ENCODE data around the gene COX6B2. TPM values are rescaled to one million over a fixed set of nuclear protein-coding genes. Genes with fewer than 3 reads are reported as not detected.

The COX6B2 gene
- total and polyA plus RNA-seq, 12 donors, result not detected

DNA sequence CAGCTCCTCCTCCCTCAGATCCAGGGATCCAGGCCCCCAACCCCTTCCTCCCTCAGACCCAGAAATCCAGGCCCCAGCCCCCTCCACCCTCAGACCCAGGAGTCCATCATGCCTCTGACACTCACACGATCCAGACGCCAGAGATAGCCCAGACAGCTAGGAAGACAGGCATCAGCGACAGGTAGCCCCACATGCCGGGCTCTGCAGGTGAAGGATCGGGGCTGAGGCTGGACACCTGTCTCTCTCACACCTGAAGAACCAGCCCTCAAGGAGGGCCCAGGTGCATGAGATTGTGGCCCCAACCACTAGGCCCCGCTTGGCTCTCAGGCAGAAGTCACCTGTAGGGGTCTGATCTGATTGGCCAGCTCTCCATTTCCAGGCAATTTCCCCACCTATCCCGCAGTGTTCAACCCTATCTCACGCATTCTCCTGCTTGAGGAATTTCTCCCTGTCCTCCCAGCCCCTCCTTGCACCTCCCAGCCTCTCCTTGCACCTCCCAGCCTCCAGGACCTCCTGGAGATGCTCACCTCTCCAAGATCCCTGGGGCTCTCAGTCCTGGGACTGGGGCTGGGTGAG is 33.6 kb downstream of the COX6B2 start:
- TF ChIP-seq, protein P1, sequence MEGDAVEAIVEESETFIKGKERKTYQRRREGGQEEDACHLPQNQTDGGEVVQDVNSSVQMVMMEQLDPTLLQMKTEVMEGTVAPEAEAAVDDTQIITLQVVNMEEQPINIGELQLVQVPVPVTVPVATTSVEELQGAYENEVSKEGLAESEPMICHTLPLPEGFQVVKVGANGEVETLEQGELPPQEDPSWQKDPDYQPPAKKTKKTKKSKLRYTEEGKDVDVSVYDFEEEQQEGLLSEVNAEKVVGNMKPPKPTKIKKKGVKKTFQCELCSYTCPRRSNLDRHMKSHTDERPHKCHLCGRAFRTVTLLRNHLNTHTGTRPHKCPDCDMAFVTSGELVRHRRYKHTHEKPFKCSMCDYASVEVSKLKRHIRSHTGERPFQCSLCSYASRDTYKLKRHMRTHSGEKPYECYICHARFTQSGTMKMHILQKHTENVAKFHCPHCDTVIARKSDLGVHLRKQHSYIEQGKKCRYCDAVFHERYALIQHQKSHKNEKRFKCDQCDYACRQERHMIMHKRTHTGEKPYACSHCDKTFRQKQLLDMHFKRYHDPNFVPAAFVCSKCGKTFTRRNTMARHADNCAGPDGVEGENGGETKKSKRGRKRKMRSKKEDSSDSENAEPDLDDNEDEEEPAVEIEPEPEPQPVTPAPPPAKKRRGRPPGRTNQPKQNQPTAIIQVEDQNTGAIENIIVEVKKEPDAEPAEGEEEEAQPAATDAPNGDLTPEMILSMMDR (IDR thresholded peaks at IDR 0.05), result no peak
- intact Hi-C loops (cut with DNase I), result loop anchor here in 1 of 10 donors (5.0 kb wide), 1 partner anchor 41 kb away; the partner anchor contains the start of gene GARIN5B
- no peak overlapping the region for H3K27ac ChIP-seq
- DNase-seq (no peak), ATAC-seq (no peak)
- no peak overlapping the region for H3K4me3 ChIP-seq
- WGBS, 2 donors, result 75 to 86% methylated on average over 8 of the region's 8 CpGs
- no peaks in the 10 kb centered on the region for H3K9me3 ChIP-seq
- H3K36me3 ChIP-seq, result peaks cover 0 to 22% (median 0%) of the 10 kb centered on the region in 9 donors
- H3K27me3 ChIP-seq, result peaks cover 0 to 18% (median 0%) of the 10 kb centered on the region in 7 donors
- H3K4me1 ChIP-seq, result peaks cover 0 to 9% (median 0%) of the 10 kb centered on the region in 9 donors

DNA sequence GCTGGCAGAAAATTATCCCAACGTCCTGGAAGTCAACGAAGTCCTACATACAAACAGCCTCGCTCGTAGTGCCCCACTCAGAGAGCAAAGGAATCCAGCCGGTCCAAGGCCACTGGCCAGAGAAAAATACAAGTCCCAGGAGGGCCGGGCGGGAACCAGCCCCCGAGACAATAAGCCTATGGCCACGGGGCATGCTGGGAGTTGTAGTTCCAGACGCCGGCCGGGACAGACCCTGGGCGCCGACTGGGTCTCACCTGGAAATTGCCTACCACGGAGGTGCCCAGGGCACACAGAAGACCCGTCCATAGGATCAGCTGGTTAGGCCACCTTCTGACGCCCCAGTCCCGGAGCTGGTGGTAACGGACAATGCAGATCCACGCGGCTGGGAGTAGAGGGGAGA is 34.7 kb downstream of the COX6B2 start:
- H3K4me3 ChIP-seq, result no peak overlapping the region
- H3K4me1 ChIP-seq, result peaks cover 0 to 9% (median 0%) of the 10 kb centered on the region in 9 donors
- intact Hi-C loops (cut with DNase I), result loop anchor here in 1 of 10 donors (5.0 kb wide), 1 partner anchor 43 kb away; the partner anchor contains the start of gene GARIN5B
- no peaks in the 10 kb centered on the region for H3K9me3 ChIP-seq
- H3K27me3 ChIP-seq, result peaks cover 0 to 14% (median 0%) of the 10 kb centered on the region in 7 donors
- no peak overlapping the region for H3K27ac ChIP-seq
- TF ChIP-seq, protein P1 (IDR thresholded peaks at IDR 0.05), result no peak
- peak; percentile 44 to 55 for DNase-seq
- H3K36me3 ChIP-seq, result peaks cover 0 to 27% (median 0%) of the 10 kb centered on the region in 9 donors
- WGBS, 2 donors, result 9 to 16% methylated on average over 21 of the region's 21 CpGs
- peak; percentile 38 to 89 (median 72) for ATAC-seq

DNA sequence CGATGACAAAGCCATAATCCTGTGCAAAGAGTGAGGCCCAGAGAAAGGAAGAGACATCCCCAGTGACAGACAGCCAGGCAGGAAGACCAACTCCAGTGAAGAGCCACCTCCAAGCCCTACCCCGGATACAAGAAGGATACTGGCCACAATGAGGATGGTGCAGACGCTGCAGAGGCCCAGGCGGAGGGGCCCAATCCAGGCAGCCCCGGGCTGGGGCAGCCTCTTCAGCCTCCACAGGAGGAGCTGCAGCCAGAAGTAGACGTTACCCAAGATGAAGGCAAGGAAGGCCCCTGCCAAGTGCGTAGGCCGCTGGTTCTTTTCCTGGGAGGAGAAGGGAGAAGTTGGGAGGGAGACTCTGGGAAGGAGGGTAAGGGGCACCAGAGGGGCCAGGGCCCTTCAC is 37.9 kb downstream of the COX6B2 start:
- TF ChIP-seq, protein P1 (IDR thresholded peaks at IDR 0.05), result no peak
- no peak overlapping the region for H3K4me3 ChIP-seq
- 81 to 82% methylated on average over 8 of the region's 8 CpGs for WGBS, 2 donors
- H3K9me3 ChIP-seq, result no peaks in the 10 kb centered on the region
- peaks cover 0 to 3% (median 0%) of the 10 kb centered on the region in 9 donors for H3K4me1 ChIP-seq
- DNase-seq, result no peak
- peaks cover 0 to 31% (median 0%) of the 10 kb centered on the region in 9 donors for H3K36me3 ChIP-seq
- ATAC-seq, result no peak
- H3K27me3 ChIP-seq, result peaks cover 0 to 13% (median 0%) of the 10 kb centered on the region in 7 donors
- H3K27ac ChIP-seq, result no peak overlapping the region
- intact Hi-C loops (cut with DNase I), result no loop called here

DNA sequence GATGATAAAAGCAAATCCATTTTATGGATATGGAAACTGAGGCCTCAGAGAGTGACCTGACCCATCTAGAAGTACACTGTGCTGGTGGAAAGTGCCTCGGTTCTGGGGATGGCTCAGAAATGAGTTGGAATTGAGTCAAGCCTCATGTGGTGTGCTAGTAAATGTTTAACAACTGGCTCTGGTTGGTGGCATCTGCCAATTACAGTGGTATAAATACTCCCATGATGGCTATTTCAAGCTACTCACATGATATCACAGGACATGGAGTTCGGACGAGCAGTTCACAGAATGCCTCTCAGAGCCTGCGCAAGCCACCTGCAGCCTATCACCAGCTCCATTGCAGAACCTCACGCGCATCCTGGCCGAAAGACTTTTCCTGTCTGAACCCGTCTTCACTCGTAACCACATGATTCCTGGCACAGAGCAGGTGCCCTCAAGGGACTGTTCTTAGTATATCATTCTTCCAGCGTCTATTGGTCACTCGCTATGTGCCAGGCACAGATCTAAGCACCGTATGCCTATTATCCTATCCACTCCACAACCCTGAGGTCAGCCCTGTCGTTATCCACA is 38.5 kb downstream of the COX6B2 start:
- WGBS, 2 donors, result 80 to 81% methylated on average over 13 of the region's 13 CpGs
- no peak for ATAC-seq
- intact Hi-C loops (cut with DNase I), result no loop called here

More for the DNA sequence above, 38.5 kb downstream of the COX6B2 start:
- TF ChIP-seq, protein P1 (IDR thresholded peaks at IDR 0.05), result no peak
- DNase-seq, result no peak
- no peak overlapping the region for H3K27ac ChIP-seq
- peaks cover 0 to 3% (median 0%) of the 10 kb centered on the region in 9 donors for H3K4me1 ChIP-seq
- peaks cover 0 to 13% (median 0%) of the 10 kb centered on the region in 7 donors for H3K27me3 ChIP-seq
- H3K4me3 ChIP-seq, result no peak overlapping the region
- H3K36me3 ChIP-seq, result peaks cover 0 to 31% (median 0%) of the 10 kb centered on the region in 9 donors
- H3K9me3 ChIP-seq, result no peaks in the 10 kb centered on the region
